ENCODE data around the gene LPP. TPM values are rescaled to one million over a fixed set of nuclear protein-coding genes. Genes with fewer than 3 reads are reported as not detected.
A peak's percentile ranks its signal among the peaks of the same experiment; 100 is the strongest.

Gene LPP
- total and polyA plus RNA-seq, 2 of the 4 experiments (the other 2 are of a cell fraction): 16.0 to 130 TPM

DNA sequence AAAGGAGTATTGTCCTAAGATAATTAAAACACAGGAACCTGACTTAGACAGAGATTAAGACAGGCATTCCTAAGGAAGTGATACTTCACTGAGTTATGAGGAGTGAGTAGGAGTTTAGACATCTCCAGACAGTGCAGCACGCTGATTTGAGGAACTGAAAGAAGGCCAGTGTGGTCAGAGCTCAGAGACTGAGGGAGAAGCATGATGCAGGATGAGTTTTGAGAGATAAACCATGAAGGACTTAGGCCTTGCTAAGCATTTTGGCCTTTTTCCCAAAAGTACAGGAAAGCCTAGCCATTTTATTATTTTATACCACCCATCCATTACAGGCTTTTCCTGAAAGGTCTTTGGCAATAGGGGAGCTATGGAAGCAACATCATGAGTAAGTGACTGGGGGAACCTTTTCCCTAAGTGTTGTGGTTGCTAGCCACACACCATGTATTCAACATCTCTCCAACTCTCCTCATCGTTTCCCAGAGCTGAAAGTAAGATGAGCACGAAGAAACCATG is 642.2 kb downstream of the LPP start:
- Histone ChIP-seq H2BK20ac (ENCODE audit: low read depth, low read length) (peak overlapping the region; percentile 28; the same call in 1 of the 2 replicates), H2BK120ac (ENCODE audit: low read depth, low read length) (peak overlapping the region; percentile 68), H3K4me1 (ENCODE audit: control insufficient read depth, insufficient read depth, low read length) (peaks cover 13% of the 10 kb centered on the region), H4K20me1 (ENCODE audit: insufficient read depth, low read length) (peaks cover 10% of the 10 kb centered on the region; the same call in 1 of the 2 replicates), H3K79me1 (ENCODE audit: low read depth in 1 of 2, low read length in 2 of 2) (peaks cover 27 to 57% of the 10 kb centered on the region in 2 experiments), H3K18ac (ENCODE audit: low read depth, low read length) (peak overlapping the region; percentile 6; the same call in 1 of the 2 replicates), H3K56ac (ENCODE audit: extremely low read depth, insufficient read depth, low read length) (peak overlapping the region; percentile 18; the same call in 1 of the 2 replicates), H3K27ac (ENCODE audit: insufficient read depth, low read length) (peak overlapping the region; percentile 57; the same call in 1 of the 2 replicates), H3K23ac (ENCODE audit: low read depth, low read length) (peak overlapping the region; percentile 65; the same call in 1 of the 2 replicates), H4K5ac (ENCODE audit: low read depth, low read length) (peak overlapping the region; percentile 11; the same call in 1 of the 2 replicates), H2AFZ (replicated peaks; ENCODE audit: low read length, poor library complexity) (peak overlapping the region; percentile 29), H3K4me3 (ENCODE audit: insufficient read depth, low read depth, low read length) (no peak overlapping the region), H3K4ac (ENCODE audit: low read depth, low read length) (peak overlapping the region; percentile 77), H4K91ac (ENCODE audit: insufficient read depth, low read depth, low read length) (peak overlapping the region; percentile 33; the same call in 1 of the 2 replicates), H3K36me3 (ENCODE audit: control insufficient read depth, insufficient read depth, low read length) (peaks cover 7% of the 10 kb centered on the region), H4K8ac (ENCODE audit: low read depth in 2 of 2, low read length in 2 of 2) (peak overlapping the region in 1 of 2 experiments; percentile 72; a peak in 2 of 4 replicates), H3K27me3 (ENCODE audit: control insufficient read depth, insufficient read depth, low read length) (no peaks in the 10 kb centered on the region), H2AK5ac (ENCODE audit: low read depth, low read length) (no peak overlapping the region), H3K9me3 (ENCODE audit: control insufficient read depth, insufficient read depth, low read length) (no peaks in the 10 kb centered on the region), H3K9me1 (ENCODE audit: insufficient read depth, low read length) (peaks cover 17% of the 10 kb centered on the region; the same call in 1 of the 2 replicates), H2BK5ac (ENCODE audit: low read depth, low read length, poor library complexity, severe bottlenecking) (peak overlapping the region; percentile 91), H2BK15ac (ENCODE audit: low read depth, low read length) (0 out of 3 replicates have a peak overlapping the region, but pooled peaks have one; percentile 6), H2AK9ac (replicated peaks; ENCODE audit: low read depth, low read length, poor library complexity) (no peak overlapping the region), H3K4me2 (ENCODE audit: low read depth, low read length) (peak overlapping the region; percentile 23; the same call in 1 of the 2 replicates), H3K14ac (replicated peaks; ENCODE audit: low read depth, low read length) (peak overlapping the region; percentile 34; the same call in 1 of the 2 replicates), H3K9ac (ENCODE audit: low read depth, low read length) (no peak overlapping the region)
- BruUV-seq (replicated peaks): no TSS peak
- in situ Hi-C loops (cut with MboI; ENCODE audit: low sequenced_read_pairs): no loop called here
- dilution Hi-C loops (cut with HindIII; ENCODE audit: low sequenced_read_pairs, unreplicated experiment): no loop called here
- peak; percentile 97 for DNase-seq
- WGBS, 2 experiments (ENCODE audit: extremely low coverage in 2 of 2, insufficient read length in 1 of 2): no CpG with 5 or more reads among the region's 3 CpGs
- peak; percentile 90 for ATAC-seq (ENCODE audit: low read depth)
- ChIA-PET CTCF (interaction anchor here (0.8 to 1.2 kb wide), 3 partner anchors 138 to 268 kb away, joined by 3 read pairs; no protein-coding TSS in a partner anchor), POLR2A (ENCODE audit: unreplicated experiment) (no interaction called here)
- intact Hi-C loops (cut with micrococcal nuclease): loop anchor here (5.0 kb wide), 1 partner anchor 156 kb away; no protein-coding TSS in a partner anchor
- no peak for TF ChIP-seq MAZ (IDR thresholded peaks at IDR 0.05; ENCODE audit: borderline replicate concordance, low read depth, low read length)
- TF ChIP-seq MXI1 (IDR thresholded peaks at IDR 0.05; ENCODE audit: borderline replicate concordance, low read depth, low read length): peak; percentile 62
- TF ChIP-seq BHLHE40 (IDR thresholded peaks at IDR 0.05; ENCODE audit: low read depth, low read length): peak; percentile 72
- TF ChIP-seq CHD1 (IDR thresholded peaks at IDR 0.05; ENCODE audit: low read depth, low read length): no peak
- TF ChIP-seq, protein P1, sequence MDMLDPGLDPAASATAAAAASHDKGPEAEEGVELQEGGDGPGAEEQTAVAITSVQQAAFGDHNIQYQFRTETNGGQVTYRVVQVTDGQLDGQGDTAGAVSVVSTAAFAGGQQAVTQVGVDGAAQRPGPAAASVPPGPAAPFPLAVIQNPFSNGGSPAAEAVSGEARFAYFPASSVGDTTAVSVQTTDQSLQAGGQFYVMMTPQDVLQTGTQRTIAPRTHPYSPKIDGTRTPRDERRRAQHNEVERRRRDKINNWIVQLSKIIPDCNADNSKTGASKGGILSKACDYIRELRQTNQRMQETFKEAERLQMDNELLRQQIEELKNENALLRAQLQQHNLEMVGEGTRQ (IDR thresholded peaks at IDR 0.05; ENCODE audit: low read depth, low read length): no peak
- no peak for TF ChIP-seq RFX5 (IDR thresholded peaks at IDR 0.05; ENCODE audit: low read depth, low read length)
- TF ChIP-seq MAFK (IDR thresholded peaks at IDR 0.05; ENCODE audit: low read depth, low read length): no peak
- no peak for TF ChIP-seq NFE2L2 (IDR thresholded peaks at IDR 0.05; ENCODE audit: low read depth, low read length)
- TF ChIP-seq, protein P2, sequence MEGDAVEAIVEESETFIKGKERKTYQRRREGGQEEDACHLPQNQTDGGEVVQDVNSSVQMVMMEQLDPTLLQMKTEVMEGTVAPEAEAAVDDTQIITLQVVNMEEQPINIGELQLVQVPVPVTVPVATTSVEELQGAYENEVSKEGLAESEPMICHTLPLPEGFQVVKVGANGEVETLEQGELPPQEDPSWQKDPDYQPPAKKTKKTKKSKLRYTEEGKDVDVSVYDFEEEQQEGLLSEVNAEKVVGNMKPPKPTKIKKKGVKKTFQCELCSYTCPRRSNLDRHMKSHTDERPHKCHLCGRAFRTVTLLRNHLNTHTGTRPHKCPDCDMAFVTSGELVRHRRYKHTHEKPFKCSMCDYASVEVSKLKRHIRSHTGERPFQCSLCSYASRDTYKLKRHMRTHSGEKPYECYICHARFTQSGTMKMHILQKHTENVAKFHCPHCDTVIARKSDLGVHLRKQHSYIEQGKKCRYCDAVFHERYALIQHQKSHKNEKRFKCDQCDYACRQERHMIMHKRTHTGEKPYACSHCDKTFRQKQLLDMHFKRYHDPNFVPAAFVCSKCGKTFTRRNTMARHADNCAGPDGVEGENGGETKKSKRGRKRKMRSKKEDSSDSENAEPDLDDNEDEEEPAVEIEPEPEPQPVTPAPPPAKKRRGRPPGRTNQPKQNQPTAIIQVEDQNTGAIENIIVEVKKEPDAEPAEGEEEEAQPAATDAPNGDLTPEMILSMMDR (conservative IDR thresholded peaks at IDR 0.05; ENCODE audit: low read depth, low read length): no peak
- TF ChIP-seq FOS (IDR thresholded peaks at IDR 0.05; ENCODE audit: low read depth, low read length): peak; percentile 17; the same call in 1 of the 2 replicates
- TF ChIP-seq, protein P3, sequence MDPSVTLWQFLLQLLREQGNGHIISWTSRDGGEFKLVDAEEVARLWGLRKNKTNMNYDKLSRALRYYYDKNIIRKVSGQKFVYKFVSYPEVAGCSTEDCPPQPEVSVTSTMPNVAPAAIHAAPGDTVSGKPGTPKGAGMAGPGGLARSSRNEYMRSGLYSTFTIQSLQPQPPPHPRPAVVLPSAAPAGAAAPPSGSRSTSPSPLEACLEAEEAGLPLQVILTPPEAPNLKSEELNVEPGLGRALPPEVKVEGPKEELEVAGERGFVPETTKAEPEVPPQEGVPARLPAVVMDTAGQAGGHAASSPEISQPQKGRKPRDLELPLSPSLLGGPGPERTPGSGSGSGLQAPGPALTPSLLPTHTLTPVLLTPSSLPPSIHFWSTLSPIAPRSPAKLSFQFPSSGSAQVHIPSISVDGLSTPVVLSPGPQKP (IDR thresholded peaks at IDR 0.05; ENCODE audit: borderline replicate concordance, low read depth, low read length): no peak
- TF ChIP-seq SMC3 (IDR thresholded peaks at IDR 0.05; ENCODE audit: low read depth, low read length): 0 out of 2 replicates have a peak, but pooled peaks have one; percentile 14
- peak; percentile 92 for TF ChIP-seq CEBPB (IDR thresholded peaks at IDR 0.05; ENCODE audit: low read depth, low read length)
- TF ChIP-seq RAD21 (IDR thresholded peaks at IDR 0.05; ENCODE audit: low read length): no peak; the same call in none of the 2 replicates
